Activated CD8-positive, alpha-beta memory T cell treated with anti-CD3 and anti-CD28 coated beads for 48 hours (primary cell): ENCODE results near the gene TRIP10.
A peak's percentile ranks its signal among the peaks of the same experiment; 100 is the strongest.
"Not testable (repeated sequence)": the region's sequence is repeated elsewhere in the genome, so short reads cannot be mapped to it uniquely, and the experiment has no call there.

ENCODE experiments used
- DNase-seq, 3 experiments: peaks; one replicate each; pipeline ENCODE4 v3.0.0-alpha.2; 2020; ENCODE audit warnings: low read depth in 2 of 3, low spot score in 2 of 3

Gene TRIP10

GRCh38 chr19:6739390-6739882 lies at the start of gene TRIP10:
TRIP10 (plus strand) TSS chr19:6739680; CDS start chr19:6739762, 82 bp downstream.
- peak; percentile 72 to 74 (median 74) for DNase-seq

GRCh38 chr19:6690160-6690885 lies 49.2 kb upstream of the TRIP10 start:
- DNase-seq: no peak

- DNase-seq: no peak
These were observed 48.1 kb upstream of the TRIP10 start for GRCh38 chr19:6691342-6691741.

- DNase-seq: no peak
These were observed 47.5 kb upstream of the TRIP10 start for GRCh38 chr19:6692027-6692426.

GRCh38 chr19:6693056-6693471 lies 46.4 kb upstream of the TRIP10 start:
- no peak for DNase-seq

DNA sequence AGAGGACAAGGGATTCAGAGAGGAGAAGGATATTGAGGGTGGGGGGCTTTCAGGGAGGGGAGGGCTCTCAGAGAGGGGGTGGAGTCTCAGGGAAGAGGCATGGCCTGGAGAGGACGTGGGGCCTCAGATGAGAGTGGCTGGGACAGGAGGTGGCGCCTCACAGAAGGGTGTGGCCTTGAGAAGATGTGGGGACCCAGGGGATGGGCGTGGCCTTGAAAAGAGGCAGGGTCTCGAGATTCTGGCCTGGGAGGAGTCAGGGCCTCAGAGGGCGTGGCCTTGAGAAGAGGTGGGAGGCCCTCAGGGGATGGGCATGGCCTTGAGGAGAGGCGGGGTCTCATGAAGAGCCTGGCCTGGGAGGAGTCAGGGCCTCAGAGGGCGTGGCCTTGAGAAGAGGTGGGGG lies 45.8 kb upstream of the TRIP10 start:
- DNase-seq: no peak

- DNase-seq: no peak
These were observed 45.2 kb upstream of the TRIP10 start for GRCh38 chr19:6694147-6694815.

GRCh38 chr19:6696239-6696820 lies 43.1 kb upstream of the TRIP10 start:
- no peak for DNase-seq

GRCh38 chr19:6697291-6697690 lies 42.2 kb upstream of the TRIP10 start:
- no peak for DNase-seq

DNA sequence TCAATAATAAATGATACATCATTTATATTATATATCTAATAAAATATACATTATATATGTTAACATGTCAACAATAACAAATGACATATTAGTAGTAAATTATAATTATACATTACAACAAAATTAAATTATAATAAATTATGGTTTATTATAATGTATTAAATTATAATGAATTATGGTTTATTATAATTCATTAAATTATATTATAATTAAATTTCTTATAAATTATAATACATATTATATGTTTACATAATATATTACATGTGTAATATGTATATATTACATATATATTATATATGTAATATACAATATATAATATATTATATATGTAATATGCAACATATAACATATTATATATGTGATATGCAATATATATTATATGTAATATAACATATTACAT lies 39.5 kb upstream of the TRIP10 start:
- DNase-seq: no peak

DNA sequence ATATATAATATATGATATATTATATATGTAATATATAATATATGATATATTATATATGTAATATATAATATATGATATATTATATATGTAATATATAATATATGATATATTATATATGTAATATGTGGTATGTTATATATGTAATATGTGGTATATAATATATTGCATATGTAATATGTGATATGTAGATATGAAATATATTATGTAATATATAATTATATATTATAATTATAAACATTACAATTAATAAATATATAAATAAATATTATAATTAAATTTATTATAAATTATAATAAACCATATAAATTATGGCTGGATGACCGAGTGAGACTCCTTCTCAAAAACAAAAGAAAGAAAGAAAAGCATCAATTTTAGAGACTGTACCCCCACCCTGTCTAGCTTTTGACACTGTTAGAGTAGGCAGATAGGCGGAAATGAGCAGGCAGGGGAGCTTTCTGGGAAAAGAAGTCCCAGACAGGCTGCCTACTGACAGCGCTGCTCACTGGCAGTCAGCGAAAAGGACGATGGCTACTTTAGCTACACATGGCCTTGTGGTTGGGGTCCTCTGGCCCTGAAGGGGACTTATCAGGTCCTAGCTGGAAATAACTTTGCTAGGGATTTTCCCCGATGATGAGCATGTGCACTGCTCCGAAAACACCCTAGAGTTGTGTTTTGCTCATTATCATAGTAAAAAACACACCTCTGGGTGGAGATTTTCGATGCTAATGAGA lies 38.7 kb upstream of the TRIP10 start:
- no peak for DNase-seq

DNA sequence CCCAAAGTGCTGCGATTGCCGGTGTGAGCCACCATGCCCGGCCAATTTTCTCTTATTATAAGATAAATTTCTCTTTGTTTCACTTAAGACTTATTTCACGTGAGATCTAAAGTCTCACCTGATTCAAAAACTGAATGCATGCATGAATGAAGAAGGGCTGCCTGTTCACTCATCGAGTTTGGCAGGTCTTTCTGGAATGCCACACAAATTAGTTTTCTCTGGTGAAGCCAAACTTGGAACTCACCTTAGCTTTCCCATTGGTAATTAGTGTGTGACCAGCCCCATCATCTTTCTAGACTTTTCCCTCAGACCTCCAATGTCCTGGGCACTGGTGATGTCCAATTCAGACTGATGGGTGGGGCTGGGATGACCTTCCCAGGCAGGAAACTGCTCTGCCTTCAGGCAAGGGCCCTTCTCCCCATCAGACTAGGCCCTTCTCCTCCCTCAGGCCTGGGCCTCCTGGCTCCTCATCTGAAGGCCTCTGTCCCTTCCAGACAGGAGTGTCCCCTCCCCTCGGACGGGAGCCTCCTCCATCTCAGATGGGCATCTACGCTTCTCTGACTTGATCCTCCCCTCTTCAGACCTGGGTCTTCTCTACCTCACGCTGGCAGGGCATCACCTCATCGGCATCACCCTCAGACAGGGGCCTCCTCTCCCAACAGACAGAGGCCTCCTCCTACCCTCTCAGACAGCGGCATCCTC lies 33.4 kb upstream of the TRIP10 start:
- no peak for DNase-seq

GRCh38 chr19:6706633-6706958 lies 32.9 kb upstream of the TRIP10 start:
- no peak for DNase-seq

- DNase-seq: no peak
These were observed 32.3 kb upstream of the TRIP10 start for GRCh38 chr19:6707011-6707657.

DNA sequence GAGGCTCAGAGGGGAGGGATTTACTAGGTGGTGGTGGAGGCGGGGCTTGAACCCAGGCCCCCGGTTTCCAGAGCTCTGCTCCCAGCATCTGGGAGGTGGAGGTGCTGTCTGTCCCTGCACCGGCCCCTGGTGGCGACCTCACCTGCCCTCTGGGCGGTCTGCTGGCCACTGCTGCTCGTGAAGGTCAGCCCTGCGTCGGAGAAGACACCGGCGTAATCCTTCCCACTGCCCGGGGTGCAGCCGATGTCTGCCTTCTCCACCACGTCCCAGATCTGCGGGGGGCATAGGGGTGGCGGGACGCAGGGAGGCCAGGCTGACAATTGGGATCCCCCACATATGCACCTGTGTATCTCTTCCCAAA lies 31.8 kb upstream of the TRIP10 start:
- no peak for DNase-seq

DNA sequence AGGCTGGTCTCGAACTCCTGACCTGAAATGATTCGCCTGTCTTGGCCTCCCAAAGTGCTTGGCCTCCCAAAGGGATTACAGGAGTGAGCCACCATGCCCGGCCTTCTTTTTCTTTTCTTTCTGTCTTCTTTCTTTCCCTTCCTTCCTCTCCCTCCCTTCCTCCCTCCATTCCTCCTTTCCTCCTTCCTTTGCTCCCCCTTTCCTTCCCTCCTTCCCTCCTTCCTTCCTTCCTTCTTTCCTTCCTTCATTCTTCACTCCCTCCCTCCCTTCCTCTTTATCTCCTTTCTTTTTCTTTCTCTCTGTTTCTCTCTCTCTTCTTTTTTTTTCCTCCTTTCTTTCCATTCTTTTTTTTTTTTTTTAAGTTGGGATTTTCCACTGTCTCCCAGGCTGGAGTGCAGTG lies 31.1 kb upstream of the TRIP10 start:
- no peak for DNase-seq

DNA sequence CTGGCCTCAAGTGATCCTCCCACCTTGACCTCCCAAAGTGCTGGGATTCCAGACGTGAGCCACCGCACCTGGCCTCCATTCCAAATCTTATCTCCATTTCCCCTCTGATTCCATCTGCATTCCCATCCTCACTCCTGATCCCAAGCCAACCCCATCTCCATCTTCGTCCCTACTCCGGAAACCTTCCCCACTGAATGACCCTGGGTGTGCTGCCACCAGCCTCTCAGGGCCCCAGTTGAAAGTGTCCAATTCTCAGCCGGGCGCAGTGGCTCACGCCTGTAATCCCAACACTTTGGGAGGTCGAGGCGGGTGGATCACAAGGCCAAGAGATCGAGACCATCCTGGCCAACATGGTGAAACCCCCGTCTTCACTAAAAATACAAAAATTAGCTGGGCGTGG lies 30.6 kb upstream of the TRIP10 start:
- not testable (repeated sequence) for DNase-seq

GRCh38 chr19:6709549-6709948 lies 29.9 kb upstream of the TRIP10 start:
- no peak for DNase-seq

DNA sequence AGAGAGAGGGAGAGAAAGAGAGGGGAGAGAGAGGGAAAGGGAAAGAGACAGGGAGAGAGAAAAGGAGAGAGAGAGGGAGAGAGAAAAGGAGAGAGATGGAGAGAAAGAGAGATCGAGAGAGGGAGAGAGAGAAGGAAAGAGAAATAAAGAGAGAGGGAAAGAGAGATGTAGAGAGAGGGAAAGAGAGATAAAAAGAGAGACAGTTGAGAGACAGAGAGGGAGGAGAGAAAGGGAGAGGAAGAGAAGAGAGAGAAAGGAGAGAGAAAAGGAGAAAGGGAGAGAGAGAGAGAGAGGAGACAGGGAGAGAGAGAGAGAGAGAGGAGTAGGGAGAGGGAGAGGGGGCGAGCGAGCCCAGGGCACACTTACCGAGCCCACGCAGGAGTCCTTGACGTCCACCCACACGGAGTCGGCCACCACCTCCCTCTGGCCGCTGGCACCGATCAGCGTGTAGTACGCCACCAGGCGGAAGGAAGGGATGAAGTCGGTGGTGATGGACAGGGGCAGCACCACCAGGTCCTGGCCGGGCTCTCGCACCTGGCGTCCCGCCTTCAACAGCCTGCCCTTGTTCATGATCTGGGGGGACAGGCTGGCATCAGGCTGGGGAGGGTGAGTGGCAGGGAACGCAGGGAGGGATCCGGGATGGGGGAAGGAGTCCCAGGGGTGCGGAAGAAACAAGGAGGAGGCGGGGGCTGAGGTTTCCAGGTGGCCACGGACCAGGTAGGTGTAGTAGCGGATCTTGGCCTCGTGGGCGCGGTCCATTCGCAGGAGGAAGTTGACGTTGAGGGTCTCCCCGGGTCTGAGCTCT lies 29.0 kb upstream of the TRIP10 start:
- DNase-seq: no peak

DNA sequence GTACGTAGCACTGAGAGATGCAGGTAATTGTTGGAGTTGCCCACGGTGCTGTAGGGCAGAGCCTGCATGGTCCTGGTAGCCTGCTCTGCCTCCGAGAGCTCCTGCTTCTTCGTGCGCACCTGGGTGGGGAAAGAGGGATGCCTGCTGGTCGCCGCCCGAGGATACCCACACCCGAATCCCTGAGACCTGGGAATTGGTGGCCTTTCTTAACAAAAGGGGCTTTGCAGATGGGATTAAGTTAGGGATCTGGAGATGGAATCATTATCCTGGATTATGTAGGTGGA lies 28.5 kb upstream of the TRIP10 start:
- no peak for DNase-seq
